ENCODE measurements around the gene MYF5.

DNA sequence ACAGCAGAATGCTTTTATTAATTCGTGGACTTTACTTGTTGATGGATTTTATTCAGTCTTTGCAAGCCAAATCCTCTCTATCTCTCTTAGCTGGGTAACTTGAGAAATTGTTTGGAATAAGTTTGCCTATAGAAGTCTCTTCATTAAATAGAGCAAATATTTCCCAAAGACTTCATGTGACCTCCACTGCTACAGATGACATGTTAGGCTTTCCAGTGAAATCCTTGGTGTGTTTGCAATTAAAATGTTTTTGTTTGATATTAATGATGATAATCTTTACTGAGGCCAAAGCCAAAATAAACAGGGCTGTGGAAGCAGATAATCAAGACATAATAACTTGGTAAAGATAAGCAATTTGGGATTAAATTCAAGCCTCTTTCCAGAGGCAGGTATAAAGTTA, 4.8 kb upstream of the MYF5 start:
- TF ChIP-seq, protein P1, sequence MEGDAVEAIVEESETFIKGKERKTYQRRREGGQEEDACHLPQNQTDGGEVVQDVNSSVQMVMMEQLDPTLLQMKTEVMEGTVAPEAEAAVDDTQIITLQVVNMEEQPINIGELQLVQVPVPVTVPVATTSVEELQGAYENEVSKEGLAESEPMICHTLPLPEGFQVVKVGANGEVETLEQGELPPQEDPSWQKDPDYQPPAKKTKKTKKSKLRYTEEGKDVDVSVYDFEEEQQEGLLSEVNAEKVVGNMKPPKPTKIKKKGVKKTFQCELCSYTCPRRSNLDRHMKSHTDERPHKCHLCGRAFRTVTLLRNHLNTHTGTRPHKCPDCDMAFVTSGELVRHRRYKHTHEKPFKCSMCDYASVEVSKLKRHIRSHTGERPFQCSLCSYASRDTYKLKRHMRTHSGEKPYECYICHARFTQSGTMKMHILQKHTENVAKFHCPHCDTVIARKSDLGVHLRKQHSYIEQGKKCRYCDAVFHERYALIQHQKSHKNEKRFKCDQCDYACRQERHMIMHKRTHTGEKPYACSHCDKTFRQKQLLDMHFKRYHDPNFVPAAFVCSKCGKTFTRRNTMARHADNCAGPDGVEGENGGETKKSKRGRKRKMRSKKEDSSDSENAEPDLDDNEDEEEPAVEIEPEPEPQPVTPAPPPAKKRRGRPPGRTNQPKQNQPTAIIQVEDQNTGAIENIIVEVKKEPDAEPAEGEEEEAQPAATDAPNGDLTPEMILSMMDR (IDR thresholded peaks at IDR 0.05) = no peak
- TF ChIP-seq POLR2A (IDR thresholded peaks at IDR 0.05) = no peak
